Transverse colon (tissue), 3 donors: ENCODE measurements around the gene UROC1.

Experiments
- POLR2A ChIP-seq: fragments of 450-650 bp; IDR thresholded peaks from one replicate; pipeline ENCODE4 v1.6.1; 2016; ENCODE audit warnings: antibody characterized with exemption, mild to moderate bottlenecking, moderate library complexity
- TF ChIP-seq, protein P1 (sequence below), 5 experiments: fragments of 200-600 bp in 3 of 5; fragments of 450-650 bp in 2 of 5; sonication (generic) in 3 of 5; IDR thresholded peaks; 1 replicate in 2 of 5; 2 replicates in 3 of 5; pipeline ENCODE4 v1.5.1; 2016 to 2017; ENCODE audit warnings: antibody characterized with exemption in 5 of 5, inconsistent platforms in 3 of 5, mild to moderate bottlenecking in 2 of 5, moderate library complexity in 1 of 5

DNA sequence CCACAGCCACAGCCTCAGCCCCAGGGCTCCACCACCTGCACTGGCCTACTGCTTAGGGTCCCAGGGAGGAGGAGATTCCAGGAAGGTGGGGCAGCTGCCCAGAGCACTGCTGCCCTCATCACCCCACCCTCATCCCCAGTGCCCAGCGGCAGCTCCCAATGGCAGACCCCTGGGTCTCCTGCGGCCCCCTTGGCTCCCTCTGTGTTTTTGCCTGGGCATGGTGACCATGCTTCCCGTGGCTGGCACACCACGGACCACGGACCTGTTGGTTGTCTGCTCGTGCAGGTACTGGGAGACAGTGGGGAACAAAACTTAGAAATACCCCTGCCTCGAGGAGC, 9.1 kb upstream of the UROC1 start:
- no peak for TF ChIP-seq POLR2A
- TF ChIP-seq, protein P1, sequence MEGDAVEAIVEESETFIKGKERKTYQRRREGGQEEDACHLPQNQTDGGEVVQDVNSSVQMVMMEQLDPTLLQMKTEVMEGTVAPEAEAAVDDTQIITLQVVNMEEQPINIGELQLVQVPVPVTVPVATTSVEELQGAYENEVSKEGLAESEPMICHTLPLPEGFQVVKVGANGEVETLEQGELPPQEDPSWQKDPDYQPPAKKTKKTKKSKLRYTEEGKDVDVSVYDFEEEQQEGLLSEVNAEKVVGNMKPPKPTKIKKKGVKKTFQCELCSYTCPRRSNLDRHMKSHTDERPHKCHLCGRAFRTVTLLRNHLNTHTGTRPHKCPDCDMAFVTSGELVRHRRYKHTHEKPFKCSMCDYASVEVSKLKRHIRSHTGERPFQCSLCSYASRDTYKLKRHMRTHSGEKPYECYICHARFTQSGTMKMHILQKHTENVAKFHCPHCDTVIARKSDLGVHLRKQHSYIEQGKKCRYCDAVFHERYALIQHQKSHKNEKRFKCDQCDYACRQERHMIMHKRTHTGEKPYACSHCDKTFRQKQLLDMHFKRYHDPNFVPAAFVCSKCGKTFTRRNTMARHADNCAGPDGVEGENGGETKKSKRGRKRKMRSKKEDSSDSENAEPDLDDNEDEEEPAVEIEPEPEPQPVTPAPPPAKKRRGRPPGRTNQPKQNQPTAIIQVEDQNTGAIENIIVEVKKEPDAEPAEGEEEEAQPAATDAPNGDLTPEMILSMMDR (IDR thresholded peaks at IDR 0.05) = no peak
